WTC11 (cell line): ENCODE data around the gene TMEM95. TPM values are rescaled to one million over a fixed set of nuclear protein-coding genes. Genes with fewer than 3 reads are reported as not detected.

Experiments used
- ATAC-seq: fragments of 200-7000 bp; cut with Tn5 transposase; 2 replicates; pipeline ENCODE4 v1.10.0; 2021; ENCODE audit warnings: mild to moderate bottlenecking, moderate library complexity
- CTCF ChIA-PET: fragments of 300-600 bp; sonication (Branson Sonifier 250); formaldehyde crosslinking; loops from one replicate; lab custom pipeline; 2021; ENCODE audit warnings: antibody characterized with exemption; lab: Charles Lee
- POLR2A ChIA-PET: fragments of 350-600 bp; sonication (Branson Sonifier 250); formaldehyde crosslinking; loops from one replicate; lab custom pipeline; 2021; ENCODE audit warnings: antibody characterized with exemption; lab: Charles Lee
- DNase-seq: peaks from one replicate; pipeline ENCODE4 v3.0.0; 2021; ENCODE audit warnings: low spot score
- H3K27ac Mint-ChIP-seq: 2 replicates; pipeline ENCODE4 v1.8.0; 2021; ENCODE audit warnings: mixed read lengths
- H3K27me3 Mint-ChIP-seq: 2 replicates; pipeline ENCODE4 v1.8.0; 2021; ENCODE audit warnings: low read depth, mild to moderate bottlenecking, moderate library complexity, mixed read lengths
- H3K36me3 Mint-ChIP-seq: 2 replicates; pipeline ENCODE4 v1.8.0; 2021; ENCODE audit warnings: mixed read lengths
- H3K4me1 Mint-ChIP-seq: 2 replicates; pipeline ENCODE4 v1.8.0; 2022; ENCODE audit warnings: mixed read lengths
- H3K4me3 Mint-ChIP-seq: 2 replicates; pipeline ENCODE4 v1.8.0; 2021; ENCODE audit warnings: mild to moderate bottlenecking, moderate library complexity, mixed read lengths
- H3K9me3 Mint-ChIP-seq: 2 replicates; pipeline ENCODE4 v1.8.0; 2021; ENCODE audit warnings: mixed read lengths
- ATF6 ChIP-seq: sonication (generic); formaldehyde crosslinking; IDR thresholded peaks from 2 replicates; pipeline ENCODE4 v1.8.1; 2023; ENCODE audit warnings: mild to moderate bottlenecking, missing genetic modification reagents
- E2F1 ChIP-seq: sonication (generic); formaldehyde crosslinking; IDR thresholded peaks from 2 replicates; pipeline ENCODE4 v1.8.0; 2022; ENCODE audit warnings: mild to moderate bottlenecking, missing genetic modification reagents
- GRHL2 ChIP-seq: fragments of 250-450 bp; sonication (Bioruptor Pico); IDR thresholded peaks from 2 replicates; pipeline ENCODE4 v1.8.0; 2022; ENCODE audit warnings: mild to moderate bottlenecking, moderate library complexity; ENCODE audit not compliant: insufficient replicate concordance, severe bottlenecking
- GTF2I ChIP-seq: fragments of 250-450 bp; sonication (Bioruptor Pico); conservative IDR thresholded peaks from 2 replicates; pipeline ENCODE4 v1.4.0; 2021; ENCODE audit warnings: mild to moderate bottlenecking
- IRF2 ChIP-seq: sonication (generic); formaldehyde crosslinking; IDR thresholded peaks from 2 replicates; pipeline ENCODE4 v1.8.0; 2022; ENCODE audit warnings: low read depth, missing genetic modification reagents, borderline replicate concordance
- NR3C1 ChIP-seq: sonication (generic); formaldehyde crosslinking; conservative IDR thresholded peaks from 2 replicates; pipeline ENCODE4 v1.8.1; 2023; ENCODE audit warnings: low read depth, mild to moderate bottlenecking, missing genetic modification reagents
- RORB ChIP-seq: fragments of 250-450 bp; sonication (Bioruptor Pico); IDR thresholded peaks from 2 replicates; pipeline ENCODE4 v1.9.0; 2021; ENCODE audit warnings: mild to moderate bottlenecking
- SMAD3 ChIP-seq: sonication (generic); formaldehyde crosslinking; IDR thresholded peaks from 2 replicates; pipeline ENCODE4 v1.8.0; 2022; ENCODE audit warnings: missing genetic modification reagents, mild to moderate bottlenecking, borderline replicate concordance
- TCF7 ChIP-seq: sonication (generic); formaldehyde crosslinking; IDR thresholded peaks from 2 replicates; pipeline ENCODE4 v1.8.0; 2022; ENCODE audit warnings: mild to moderate bottlenecking, low read depth, missing genetic modification reagents, moderate library complexity
- TEAD1 ChIP-seq: sonication (generic); formaldehyde crosslinking; IDR thresholded peaks from 2 replicates; pipeline ENCODE4 v1.8.0; 2022; ENCODE audit warnings: mild to moderate bottlenecking, missing genetic modification reagents
- USF1 ChIP-seq: sonication (generic); formaldehyde crosslinking; IDR thresholded peaks from 2 replicates; pipeline ENCODE4 v1.8.0; 2022; ENCODE audit warnings: mild to moderate bottlenecking, missing genetic modification reagents
- USF2 ChIP-seq: sonication (generic); formaldehyde crosslinking; IDR thresholded peaks from 2 replicates; pipeline ENCODE4 v1.8.1; 2023; ENCODE audit warnings: mild to moderate bottlenecking, missing genetic modification reagents, moderate library complexity
- ZNF138 ChIP-seq: sonication (generic); formaldehyde crosslinking; conservative IDR thresholded peaks from 2 replicates; pipeline ENCODE4 v1.8.1; 2022; ENCODE audit warnings: mild to moderate bottlenecking, moderate library complexity, missing genetic modification reagents
- ZNF671 ChIP-seq: fragments of 250-450 bp; sonication (Bioruptor Pico); IDR thresholded peaks from 2 replicates; pipeline ENCODE4 v1.8.0; 2021; ENCODE audit warnings: mild to moderate bottlenecking
- total RNA-seq: library from RNA; stranded (reverse); gene quantifications from 3 replicates; pipeline ENCODE4 v1.2.3, GENCODE V29; 2021

The TMEM95 gene
- total RNA-seq, 1 experiment from 2014 or later = not detected

GRCh38 chr17:7354262-7354843 lies 603 bp upstream of the TMEM95 start:
- Mint-ChIP-seq H3K27me3 (peaks cover 12% of the 10 kb centered on the region), H3K27ac (peak overlapping the region; percentile 69; the same call in 1 of the 2 replicates), H3K9me3 (no peaks in the 10 kb centered on the region), H3K4me1 (peaks cover 29% of the 10 kb centered on the region), H3K36me3 (no peaks in the 10 kb centered on the region), H3K4me3 (no peak overlapping the region)
- CTCF ChIA-PET = interaction anchor here (0.8 to 6.6 kb wide), 10 partner anchors 18 to 206 kb away, joined by 3 to 69 read pairs (median 7); partner anchors contain the start of genes ACAP1, NEURL4, SLC2A4 and TMEM102
- no peak for DNase-seq
- POLR2A ChIA-PET = interaction anchor here (0.5 to 1.0 kb wide), 4 partner anchors 14 to 1923 kb away, joined by 3 to 8 read pairs (median 4); partner anchors contain the start of gene TMEM256
- TF ChIP-seq ZNF138 (CRISPR knock-in tag) (no peak), RORB (CRISPR knock-in tag) (no peak), ATF6 (CRISPR knock-in tag) (no peak), GRHL2 (CRISPR knock-in tag) (no peak), NR3C1 (CRISPR knock-in tag) (no peak), IRF2 (no peak), USF1 (CRISPR knock-in tag) (no peak), SMAD3 (CRISPR knock-in tag) (no peak), ZNF671 (CRISPR knock-in tag) (no peak), TCF7 (CRISPR knock-in tag) (no peak)
- ATAC-seq = no peak

GRCh38 chr17:7355573-7355972 lies 617 bp downstream of the TMEM95 start:
- H3K4me3 Mint-ChIP-seq = no peak overlapping the region
- no peaks in the 10 kb centered on the region for H3K36me3 Mint-ChIP-seq
- CTCF ChIA-PET = interaction anchor here (0.6 to 6.6 kb wide), 48 partner anchors 10 to 322 kb away, joined by 3 to 69 read pairs (median 4); partner anchors contain the start of genes ACAP1, CHRNB1, NEURL4 and PLSCR3

More at GRCh38 chr17:7355573-7355972, 617 bp downstream of the TMEM95 start:
- H3K27ac Mint-ChIP-seq = no peak overlapping the region
- H3K9me3 Mint-ChIP-seq = no peaks in the 10 kb centered on the region
- ATAC-seq (no peak), DNase-seq (no peak)
- TF ChIP-seq TEAD1 (CRISPR knock-in tag) = no peak
- no peak for TF ChIP-seq ZNF138 (CRISPR knock-in tag)
- TF ChIP-seq GTF2I (CRISPR knock-in tag) = no peak
- TF ChIP-seq IRF2 = no peak
- no peak for TF ChIP-seq USF2
- TF ChIP-seq TCF7 (CRISPR knock-in tag) = no peak
- no peak for TF ChIP-seq E2F1 (CRISPR knock-in tag)
- peaks cover 22% of the 10 kb centered on the region for H3K4me1 Mint-ChIP-seq
- POLR2A ChIA-PET = interaction anchor here (1.0 to 1.5 kb wide), 4 partner anchors 13 to 90 kb away, joined by 3 to 7 read pairs (median 4); partner anchors contain the start of genes ACAP1 and TMEM256
- H3K27me3 Mint-ChIP-seq = peaks cover 12% of the 10 kb centered on the region
